Measurements from ENCODE around the gene SMAD3.

- TF ChIP-seq, protein P1, sequence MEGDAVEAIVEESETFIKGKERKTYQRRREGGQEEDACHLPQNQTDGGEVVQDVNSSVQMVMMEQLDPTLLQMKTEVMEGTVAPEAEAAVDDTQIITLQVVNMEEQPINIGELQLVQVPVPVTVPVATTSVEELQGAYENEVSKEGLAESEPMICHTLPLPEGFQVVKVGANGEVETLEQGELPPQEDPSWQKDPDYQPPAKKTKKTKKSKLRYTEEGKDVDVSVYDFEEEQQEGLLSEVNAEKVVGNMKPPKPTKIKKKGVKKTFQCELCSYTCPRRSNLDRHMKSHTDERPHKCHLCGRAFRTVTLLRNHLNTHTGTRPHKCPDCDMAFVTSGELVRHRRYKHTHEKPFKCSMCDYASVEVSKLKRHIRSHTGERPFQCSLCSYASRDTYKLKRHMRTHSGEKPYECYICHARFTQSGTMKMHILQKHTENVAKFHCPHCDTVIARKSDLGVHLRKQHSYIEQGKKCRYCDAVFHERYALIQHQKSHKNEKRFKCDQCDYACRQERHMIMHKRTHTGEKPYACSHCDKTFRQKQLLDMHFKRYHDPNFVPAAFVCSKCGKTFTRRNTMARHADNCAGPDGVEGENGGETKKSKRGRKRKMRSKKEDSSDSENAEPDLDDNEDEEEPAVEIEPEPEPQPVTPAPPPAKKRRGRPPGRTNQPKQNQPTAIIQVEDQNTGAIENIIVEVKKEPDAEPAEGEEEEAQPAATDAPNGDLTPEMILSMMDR (IDR thresholded peaks at IDR 0.05 in 2 of 3, conservative IDR thresholded peaks at IDR 0.05 in 1 of 3; ENCODE audit: borderline replicate concordance in 1 of 3, insufficient read depth in 1 of 3, low read depth in 2 of 3, low read length in 2 of 3) = no peak
- TF ChIP-seq ZNF274 (IDR thresholded peaks at IDR 0.05; ENCODE audit: low read depth, low read length) = no peak
- no peak; the same call in 1 of the 2 replicates for TF ChIP-seq POLR2AphosphoS5 (IDR thresholded peaks at IDR 0.05; ENCODE audit: low read depth, low read length)
- TF ChIP-seq POLR2A (IDR thresholded peaks at IDR 0.05; ENCODE audit: borderline replicate concordance, extremely low read depth, insufficient read depth, insufficient read length) = no peak
- no peak for TF ChIP-seq CBX3 (IDR thresholded peaks at IDR 0.05; ENCODE audit: low read depth)
- no peak for TF ChIP-seq ZFX (IDR thresholded peaks at IDR 0.05)
- no peak for TF ChIP-seq EZH2 (IDR thresholded peaks at IDR 0.05)
- TF ChIP-seq, protein P2, sequence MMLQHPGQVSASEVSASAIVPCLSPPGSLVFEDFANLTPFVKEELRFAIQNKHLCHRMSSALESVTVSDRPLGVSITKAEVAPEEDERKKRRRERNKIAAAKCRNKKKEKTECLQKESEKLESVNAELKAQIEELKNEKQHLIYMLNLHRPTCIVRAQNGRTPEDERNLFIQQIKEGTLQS (IDR thresholded peaks at IDR 0.05) = no peak
These were observed 80.8 kb downstream of the SMAD3 start for GRCh38 chr15:67146234-67146633.
